ENCODE data around the gene MARS1.
"Not testable (repeated sequence)": the region's sequence is repeated elsewhere in the genome, so short reads cannot be mapped to it uniquely, and the experiment has no call there.

Gene MARS1

GRCh38 chr12:57488402-57489156, 711 bp downstream of the MARS1 start:
- H3K4me3 ChIP-seq (ENCODE audit: low read length): peak overlapping the region; percentile 67
- no peak for DNase-seq (ENCODE audit: low read depth)
- no peak for TF ChIP-seq CTCF (conservative IDR thresholded peaks at IDR 0.05; ENCODE audit: low read length)

- peak; percentile 26 for DNase-seq (ENCODE audit: low read depth)
- no peak for TF ChIP-seq CTCF (conservative IDR thresholded peaks at IDR 0.05; ENCODE audit: low read length)
- peak overlapping the region; percentile 67 for H3K4me3 ChIP-seq (ENCODE audit: low read length)
These were observed 1.3 kb downstream of the MARS1 start for GRCh38 chr12:57489157-57489641.

GRCh38 chr12:57490126-57490525, 2.3 kb downstream of the MARS1 start:
- DNase-seq (ENCODE audit: low read depth): no peak
- peak overlapping the region; percentile 67; the same call in 1 of the 2 replicates for H3K4me3 ChIP-seq (ENCODE audit: low read length)
- TF ChIP-seq CTCF (conservative IDR thresholded peaks at IDR 0.05; ENCODE audit: low read length): no peak

- no peak overlapping the region for H3K4me3 ChIP-seq (ENCODE audit: low read length)
- TF ChIP-seq CTCF (conservative IDR thresholded peaks at IDR 0.05; ENCODE audit: low read length): peak; percentile 26; the same call in 1 of the 2 replicates
- no peak for DNase-seq (ENCODE audit: low read depth)
These were observed 3.8 kb downstream of the MARS1 start for GRCh38 chr12:57491393-57492280.

GRCh38 chr12:57495051-57495701, 7.3 kb downstream of the MARS1 start:
- not testable (repeated sequence) for DNase-seq (ENCODE audit: low read depth); H3K4me3 ChIP-seq (ENCODE audit: low read length)

GRCh38 chr12:57496822-57497221, 9.0 kb downstream of the MARS1 start:
- DNase-seq (ENCODE audit: low read depth): no peak
- H3K4me3 ChIP-seq (ENCODE audit: low read length): no peak overlapping the region
- TF ChIP-seq CTCF (conservative IDR thresholded peaks at IDR 0.05; ENCODE audit: low read length): no peak
